ENCODE results near the gene MRPS21. TPM values are rescaled to one million over a fixed set of nuclear protein-coding genes. Genes with fewer than 3 reads are reported as not detected.

The MRPS21 gene
- total and polyA plus RNA-seq, 9 of the 15 experiments (the other 6 are each of a cell fraction or from before 2014, with no cell fraction given): 119 to 407 (median 149) TPM

DNA sequence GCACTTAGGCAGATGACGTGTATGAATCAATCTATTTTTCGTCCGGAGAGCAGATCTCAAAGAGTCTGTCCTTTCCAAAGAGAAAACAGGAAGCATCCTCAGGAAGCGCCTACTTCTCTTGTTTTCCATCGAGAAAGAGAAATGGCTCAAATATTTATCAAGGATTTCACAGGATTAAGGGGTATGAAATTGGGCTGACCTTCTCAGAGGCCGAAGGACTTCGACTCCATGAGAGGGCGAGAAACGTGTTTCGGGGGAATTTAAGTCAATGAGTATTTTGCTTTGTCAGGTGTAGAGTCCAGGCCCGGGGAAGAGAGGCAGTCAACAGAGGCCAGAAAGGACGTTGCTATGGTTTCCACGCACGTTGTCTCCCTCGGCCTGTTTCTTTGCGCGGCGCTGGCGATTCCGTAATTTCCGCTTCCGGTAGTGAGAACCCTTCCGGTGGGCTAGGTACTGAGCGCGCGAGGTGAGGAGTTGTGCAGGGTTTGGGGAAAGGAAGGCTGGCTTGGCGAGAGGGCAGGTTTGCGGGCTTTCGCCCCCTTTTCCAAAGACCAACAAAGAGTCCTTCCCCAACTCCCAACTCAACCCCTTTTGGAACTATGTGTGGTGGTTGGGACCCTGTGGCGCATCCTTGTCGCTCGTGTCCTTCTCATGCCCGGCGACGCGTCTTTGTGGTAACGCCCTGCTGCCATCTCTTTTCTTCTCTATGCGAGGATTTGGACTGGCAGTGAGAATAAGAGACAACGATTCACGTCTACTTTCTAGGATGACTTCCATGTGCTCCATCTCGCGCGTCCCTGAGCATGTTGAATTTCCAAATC lies at the start of gene MRPS21 (continued):
- TF ChIP-seq RBM22 (IDR thresholded peaks at IDR 0.05; ENCODE audit: low read depth, low read length, poor library complexity, severe bottlenecking) (no peak), BACH1 (tag; IDR thresholded peaks at IDR 0.05) (peak; percentile 86), ADNP (tag; IDR thresholded peaks at IDR 0.05) (no peak), HNRNPK (IDR thresholded peaks at IDR 0.05; ENCODE audit: low read depth, low read length, poor library complexity, severe bottlenecking) (no peak), HLTF (IDR thresholded peaks at IDR 0.05) (no peak), ELF4 (CRISPR knock-in tag; IDR thresholded peaks at IDR 0.05) (no peak; the same call in 1 of the 2 replicates), MYNN (IDR thresholded peaks at IDR 0.05) (peak; percentile 65; the same call in 1 of the 2 replicates), MYNN (CRISPR knock-in tag; IDR thresholded peaks at IDR 0.05) (no peak), SRSF3 (IDR thresholded peaks at IDR 0.05; ENCODE audit: insufficient read depth, low read length) (no peak), JUNB (CRISPR knock-in tag; conservative IDR thresholded peaks at IDR 0.05) (no peak), SAFB2 (IDR thresholded peaks at IDR 0.05; ENCODE audit: borderline replicate concordance, low read depth, low read length, severe bottlenecking) (no peak), KHSRP (IDR thresholded peaks at IDR 0.05) (no peak), ZNF197 (CRISPR knock-in tag; IDR thresholded peaks at IDR 0.05; ENCODE audit: low read depth) (no peak), SETDB1 (IDR thresholded peaks at IDR 0.05; ENCODE audit: low read length) (no peak), MYC (IDR thresholded peaks at IDR 0.05; ENCODE audit: low read depth, low read length) (peak; percentile 97), MYC (CRISPR knock-in tag; IDR thresholded peaks at IDR 0.05; ENCODE audit: borderline replicate concordance, low read depth) (peak; percentile 83; the same call in 1 of the 2 replicates), FOXK2 (conservative IDR thresholded peaks at IDR 0.05 in 1 of 2, IDR thresholded peaks at IDR 0.05 in 1 of 2; ENCODE audit: low read depth in 2 of 2) (peak; percentile 97 to 99), BMI1 (IDR thresholded peaks at IDR 0.05; ENCODE audit: low read length) (peak; percentile 93), ZNF436 (CRISPR knock-in tag; IDR thresholded peaks at IDR 0.05) (no peak), THRAP3 (IDR thresholded peaks at IDR 0.05; ENCODE audit: borderline replicate concordance) (no peak), ZNF668 (CRISPR knock-in tag; IDR thresholded peaks at IDR 0.05) (no peak), RB1 (IDR thresholded peaks at IDR 0.05; ENCODE audit: low read depth) (peak; percentile 73), BCL6 (CRISPR knock-in tag; IDR thresholded peaks at IDR 0.05) (no peak)
- TF ChIP-seq, protein P1, sequence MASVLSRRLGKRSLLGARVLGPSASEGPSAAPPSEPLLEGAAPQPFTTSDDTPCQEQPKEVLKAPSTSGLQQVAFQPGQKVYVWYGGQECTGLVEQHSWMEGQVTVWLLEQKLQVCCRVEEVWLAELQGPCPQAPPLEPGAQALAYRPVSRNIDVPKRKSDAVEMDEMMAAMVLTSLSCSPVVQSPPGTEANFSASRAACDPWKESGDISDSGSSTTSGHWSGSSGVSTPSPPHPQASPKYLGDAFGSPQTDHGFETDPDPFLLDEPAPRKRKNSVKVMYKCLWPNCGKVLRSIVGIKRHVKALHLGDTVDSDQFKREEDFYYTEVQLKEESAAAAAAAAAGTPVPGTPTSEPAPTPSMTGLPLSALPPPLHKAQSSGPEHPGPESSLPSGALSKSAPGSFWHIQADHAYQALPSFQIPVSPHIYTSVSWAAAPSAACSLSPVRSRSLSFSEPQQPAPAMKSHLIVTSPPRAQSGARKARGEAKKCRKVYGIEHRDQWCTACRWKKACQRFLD (CRISPR knock-in tag; IDR thresholded peaks at IDR 0.05): no peak; the same call in 1 of the 2 replicates
- TF ChIP-seq, protein P2, sequence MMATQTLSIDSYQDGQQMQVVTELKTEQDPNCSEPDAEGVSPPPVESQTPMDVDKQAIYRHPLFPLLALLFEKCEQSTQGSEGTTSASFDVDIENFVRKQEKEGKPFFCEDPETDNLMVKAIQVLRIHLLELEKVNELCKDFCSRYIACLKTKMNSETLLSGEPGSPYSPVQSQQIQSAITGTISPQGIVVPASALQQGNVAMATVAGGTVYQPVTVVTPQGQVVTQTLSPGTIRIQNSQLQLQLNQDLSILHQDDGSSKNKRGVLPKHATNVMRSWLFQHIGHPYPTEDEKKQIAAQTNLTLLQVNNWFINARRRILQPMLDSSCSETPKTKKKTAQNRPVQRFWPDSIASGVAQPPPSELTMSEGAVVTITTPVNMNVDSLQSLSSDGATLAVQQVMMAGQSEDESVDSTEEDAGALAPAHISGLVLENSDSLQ (IDR thresholded peaks at IDR 0.05): peak; percentile 70
- TF ChIP-seq, protein P3, sequence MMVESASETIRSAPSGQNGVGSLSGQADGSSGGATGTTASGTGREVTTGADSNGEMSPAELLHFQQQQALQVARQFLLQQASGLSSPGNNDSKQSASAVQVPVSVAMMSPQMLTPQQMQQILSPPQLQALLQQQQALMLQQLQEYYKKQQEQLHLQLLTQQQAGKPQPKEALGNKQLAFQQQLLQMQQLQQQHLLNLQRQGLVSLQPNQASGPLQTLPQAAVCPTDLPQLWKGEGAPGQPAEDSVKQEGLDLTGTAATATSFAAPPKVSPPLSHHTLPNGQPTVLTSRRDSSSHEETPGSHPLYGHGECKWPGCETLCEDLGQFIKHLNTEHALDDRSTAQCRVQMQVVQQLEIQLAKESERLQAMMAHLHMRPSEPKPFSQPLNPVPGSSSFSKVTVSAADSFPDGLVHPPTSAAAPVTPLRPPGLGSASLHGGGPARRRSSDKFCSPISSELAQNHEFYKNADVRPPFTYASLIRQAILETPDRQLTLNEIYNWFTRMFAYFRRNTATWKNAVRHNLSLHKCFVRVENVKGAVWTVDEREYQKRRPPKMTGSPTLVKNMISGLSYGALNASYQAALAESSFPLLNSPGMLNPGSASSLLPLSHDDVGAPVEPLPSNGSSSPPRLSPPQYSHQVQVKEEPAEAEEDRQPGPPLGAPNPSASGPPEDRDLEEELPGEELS (CRISPR knock-in tag; IDR thresholded peaks at IDR 0.05; ENCODE audit: borderline replicate concordance): 0 out of 2 replicates have a peak, but pooled peaks have one; percentile 15

Measured in K562 (cell line).